ENCODE measurements around the gene RAPGEF5. TPM values are rescaled to one million over a fixed set of nuclear protein-coding genes. Genes with fewer than 3 reads are reported as not detected.

Gene RAPGEF5
- total RNA-seq, 1 donor from 2014 or later = 230 TPM

GRCh38 chr7:22230238-22230637 is 126.7 kb downstream of the RAPGEF5 start:
- DNase-seq (ENCODE audit: extremely low read depth, low read depth, low spot score) = no peak

- no peak for DNase-seq (ENCODE audit: extremely low read depth, low read depth, low spot score)
Observed at GRCh38 chr7:22229148-22229547, 127.8 kb downstream of the RAPGEF5 start.

GRCh38 chr7:22223807-22224206 is 133.1 kb downstream of the RAPGEF5 start:
- no peak for DNase-seq (ENCODE audit: extremely low read depth, low read depth, low spot score)

GRCh38 chr7:22220941-22221340 is 136.0 kb downstream of the RAPGEF5 start:
- DNase-seq (ENCODE audit: extremely low read depth, low read depth, low spot score) = no peak

GRCh38 chr7:22219739-22220493 is 137.0 kb downstream of the RAPGEF5 start:
- peak; percentile 93 for DNase-seq (ENCODE audit: extremely low read depth, low read depth, low spot score)

- no peak for DNase-seq (ENCODE audit: extremely low read depth, low read depth, low spot score)
Observed at GRCh38 chr7:22219036-22219435, 137.9 kb downstream of the RAPGEF5 start.

GRCh38 chr7:22216832-22217475 is 140.0 kb downstream of the RAPGEF5 start:
- DNase-seq (ENCODE audit: extremely low read depth, low read depth, low spot score) = no peak

GRCh38 chr7:22216309-22216708 is 140.6 kb downstream of the RAPGEF5 start:
- DNase-seq (ENCODE audit: extremely low read depth, low read depth, low spot score) = no peak

- DNase-seq (ENCODE audit: extremely low read depth, low read depth, low spot score) = peak; percentile 72
Observed at GRCh38 chr7:22214000-22214399, 143.0 kb downstream of the RAPGEF5 start.

- DNase-seq (ENCODE audit: extremely low read depth, low read depth, low spot score) = no peak
Observed at GRCh38 chr7:22213081-22213480, 143.9 kb downstream of the RAPGEF5 start.

- DNase-seq (ENCODE audit: extremely low read depth, low read depth, low spot score) = no peak
Observed at GRCh38 chr7:22210967-22211366, 146.0 kb downstream of the RAPGEF5 start.

GRCh38 chr7:22210355-22210754 is 146.6 kb downstream of the RAPGEF5 start:
- no peak for DNase-seq (ENCODE audit: extremely low read depth, low read depth, low spot score)

- no peak for DNase-seq (ENCODE audit: extremely low read depth, low read depth, low spot score)
Observed at GRCh38 chr7:22208799-22209198, 148.2 kb downstream of the RAPGEF5 start.

GRCh38 chr7:22207724-22208225 is 149.2 kb downstream of the RAPGEF5 start:
- no peak for DNase-seq (ENCODE audit: extremely low read depth, low read depth, low spot score)

GRCh38 chr7:22205631-22206030 is 151.3 kb downstream of the RAPGEF5 start:
- DNase-seq (ENCODE audit: extremely low read depth, low read depth, low spot score) = no peak

GRCh38 chr7:22204312-22204711 is 152.6 kb downstream of the RAPGEF5 start:
- DNase-seq (ENCODE audit: extremely low read depth, low read depth, low spot score) = no peak

GRCh38 chr7:22202141-22202540 is 154.8 kb downstream of the RAPGEF5 start:
- DNase-seq (ENCODE audit: extremely low read depth, low read depth, low spot score) = no peak

GRCh38 chr7:22201186-22201880 is 155.6 kb downstream of the RAPGEF5 start:
- DNase-seq (ENCODE audit: extremely low read depth, low read depth, low spot score) = no peak

GRCh38 chr7:22200777-22201176 is 156.2 kb downstream of the RAPGEF5 start:
- no peak for DNase-seq (ENCODE audit: extremely low read depth, low read depth, low spot score)

GRCh38 chr7:22200238-22200637 is 156.7 kb downstream of the RAPGEF5 start:
- DNase-seq (ENCODE audit: extremely low read depth, low read depth, low spot score) = no peak

GRCh38 chr7:22197376-22197775 is 159.6 kb downstream of the RAPGEF5 start:
- no peak for DNase-seq (ENCODE audit: extremely low read depth, low read depth, low spot score)

GRCh38 chr7:22196429-22196828 is 160.5 kb downstream of the RAPGEF5 start:
- DNase-seq (ENCODE audit: extremely low read depth, low read depth, low spot score) = no peak
